Superior temporal gyrus (tissue), 1 donor: Measurements from ENCODE around the gene KRT12.
"Not testable (repeated sequence)": the region's sequence is repeated elsewhere in the genome, so short reads cannot be mapped to it uniquely, and the experiment has no call there.

ENCODE experiments used
- DNase-seq: peaks from one replicate; pipeline ENCODE4 v3.0.0-alpha.2; 2016; ENCODE audit errors: extremely low spot score

KRT12 gene

GRCh38 chr17:40883626-40884334, 16.8 kb upstream of the KRT12 start:
- DNase-seq, result no peak

DNA sequence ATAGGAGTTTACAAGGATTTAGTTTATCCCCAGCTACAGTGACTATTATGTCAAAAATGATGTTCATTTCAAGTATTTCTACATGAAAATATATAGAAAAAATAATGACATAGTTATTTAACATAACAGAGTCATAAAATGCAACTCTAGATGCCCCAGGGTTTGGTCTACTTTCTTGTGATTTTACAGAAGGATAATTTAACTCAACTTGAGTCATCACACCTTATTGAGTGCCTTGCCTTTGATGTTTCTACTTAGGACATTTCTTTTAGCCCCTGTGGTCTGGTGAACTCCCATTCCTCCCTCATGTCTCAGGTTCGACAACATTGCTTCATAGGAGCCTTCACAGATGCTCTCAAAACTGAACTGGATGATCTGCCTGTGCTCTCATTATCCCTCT, 16.0 kb upstream of the KRT12 start:
- no peak for DNase-seq

GRCh38 chr17:40879026-40879425, 12.0 kb upstream of the KRT12 start:
- DNase-seq, result no peak

- DNase-seq, result no peak
Measured at GRCh38 chr17:40878044-40878443, 11.0 kb upstream of the KRT12 start.

DNA sequence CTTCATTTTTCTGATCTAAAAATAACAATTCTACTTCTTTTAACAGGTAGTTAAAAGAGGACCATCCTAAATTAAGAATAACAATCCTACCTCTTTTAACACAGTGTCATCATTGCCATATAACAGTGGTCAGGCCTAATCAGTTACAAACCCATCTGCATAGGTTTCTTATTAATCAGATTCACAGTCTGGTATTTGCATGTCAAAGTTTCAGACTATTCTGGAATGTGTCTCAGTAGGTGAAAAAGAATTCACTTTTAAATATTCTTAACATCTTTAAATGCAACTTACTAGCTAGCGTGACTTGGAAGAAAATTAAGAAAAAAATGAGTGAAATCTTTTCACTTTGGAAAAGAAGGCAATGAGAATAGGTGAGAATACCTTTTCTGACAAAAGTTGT, 6.8 kb upstream of the KRT12 start:
- no peak for DNase-seq

- DNase-seq, result no peak
Measured at GRCh38 chr17:40873255-40873654, 6.2 kb upstream of the KRT12 start.

- no peak for DNase-seq
Measured at GRCh38 chr17:40872416-40872815, 5.4 kb upstream of the KRT12 start.

DNA sequence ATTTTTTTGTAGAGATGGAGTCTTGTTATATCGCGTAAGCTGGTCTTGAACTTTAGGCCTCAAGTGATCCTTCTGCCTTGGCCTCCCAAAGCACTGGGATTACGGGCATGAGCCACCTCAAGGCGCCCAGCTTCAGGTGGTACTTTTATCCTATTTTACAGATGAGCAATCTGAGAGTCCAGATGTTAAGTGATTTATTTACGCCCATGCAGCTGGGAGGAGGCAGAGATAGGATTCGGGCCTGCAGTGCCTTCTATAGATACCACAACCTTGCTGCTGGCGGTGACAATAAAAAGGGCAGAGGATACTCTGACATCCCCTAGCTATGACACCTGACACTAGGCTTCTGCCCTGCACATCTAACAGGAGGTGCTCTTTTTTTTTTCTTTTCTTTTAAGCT, 4.3 kb upstream of the KRT12 start:
- DNase-seq, result no peak

GRCh38 chr17:40870136-40870535, 3.1 kb upstream of the KRT12 start:
- DNase-seq, result no peak

DNA sequence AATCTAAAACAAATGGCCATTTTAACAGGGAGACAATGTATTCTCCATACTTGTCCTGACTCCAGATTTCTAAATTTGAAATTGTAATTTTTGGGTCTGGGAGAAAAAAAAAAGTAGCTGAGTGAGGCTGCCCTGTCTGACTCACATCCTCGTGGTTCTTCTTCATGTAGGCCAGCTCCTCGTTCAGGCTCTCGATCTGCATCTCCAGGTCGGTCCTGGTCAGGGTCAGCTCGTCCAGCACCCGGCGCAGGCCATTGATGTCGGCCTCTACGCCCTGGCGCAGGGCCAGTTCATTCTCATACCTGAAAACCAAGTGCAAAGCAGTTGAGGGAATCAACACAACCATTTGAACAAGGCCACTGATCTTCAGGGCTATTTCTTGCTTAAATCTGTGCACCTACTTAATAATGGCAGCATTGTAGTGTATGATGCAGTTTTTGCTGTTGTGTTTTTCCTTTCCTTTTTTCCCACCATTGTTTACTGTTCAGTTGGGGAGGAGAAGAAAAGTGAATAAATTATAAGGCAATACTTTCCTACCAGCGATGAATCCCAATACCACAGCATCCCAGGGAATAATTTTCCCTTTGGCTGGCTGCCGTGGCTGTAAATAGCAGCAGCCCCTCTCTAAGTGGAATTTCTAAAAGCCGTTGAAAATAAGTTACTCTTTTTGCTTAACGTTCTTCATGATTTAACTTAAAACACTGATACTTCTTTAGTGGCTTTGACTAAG, 2.2 kb downstream of the KRT12 start:
- no peak for DNase-seq

DNA sequence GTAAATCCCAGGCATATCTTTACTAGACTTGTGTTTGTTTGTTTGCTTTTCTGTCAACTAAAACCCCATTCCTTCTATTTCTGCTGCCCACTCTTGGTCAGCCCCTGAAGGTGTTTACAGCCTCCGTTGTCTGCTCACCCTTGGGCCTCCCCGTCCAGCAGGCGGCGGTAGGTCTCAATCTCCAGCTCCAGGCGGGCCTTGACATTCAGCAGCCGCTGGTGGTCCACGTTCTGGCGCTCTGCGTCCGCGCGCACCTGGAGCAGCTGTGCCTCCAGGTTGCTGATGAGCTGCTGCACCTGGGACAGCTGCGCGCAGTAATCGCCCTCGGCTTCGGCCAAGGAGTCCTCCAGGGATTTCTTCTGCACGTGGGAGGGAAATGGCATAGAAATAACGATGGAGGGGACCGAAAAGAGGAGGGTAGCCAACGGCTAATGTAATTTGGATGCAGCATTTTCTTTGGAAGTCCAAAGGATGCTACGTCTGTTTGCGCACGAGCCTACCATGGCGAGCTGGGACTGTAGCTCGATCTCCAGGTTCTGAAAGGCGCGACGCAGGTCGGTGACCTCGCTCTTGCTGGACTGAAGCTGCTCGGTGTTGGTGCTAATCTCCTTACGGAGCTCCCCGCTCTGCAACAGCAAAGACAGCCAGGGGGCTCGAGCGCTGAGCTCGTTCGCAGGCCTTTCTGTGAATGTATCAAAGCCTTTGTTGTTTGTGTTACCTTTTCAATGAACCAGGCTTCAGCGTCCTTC, 3.9 kb downstream of the KRT12 start:
- DNase-seq, result no peak

- DNase-seq, result no peak
Measured at GRCh38 chr17:40859536-40859935, 7.5 kb downstream of the KRT12 start.

- DNase-seq, result not testable (repeated sequence)
Measured at GRCh38 chr17:40858667-40859066, 8.4 kb downstream of the KRT12 start.

- no peak for DNase-seq
Measured at GRCh38 chr17:40857535-40857934, 9.5 kb downstream of the KRT12 start.

DNA sequence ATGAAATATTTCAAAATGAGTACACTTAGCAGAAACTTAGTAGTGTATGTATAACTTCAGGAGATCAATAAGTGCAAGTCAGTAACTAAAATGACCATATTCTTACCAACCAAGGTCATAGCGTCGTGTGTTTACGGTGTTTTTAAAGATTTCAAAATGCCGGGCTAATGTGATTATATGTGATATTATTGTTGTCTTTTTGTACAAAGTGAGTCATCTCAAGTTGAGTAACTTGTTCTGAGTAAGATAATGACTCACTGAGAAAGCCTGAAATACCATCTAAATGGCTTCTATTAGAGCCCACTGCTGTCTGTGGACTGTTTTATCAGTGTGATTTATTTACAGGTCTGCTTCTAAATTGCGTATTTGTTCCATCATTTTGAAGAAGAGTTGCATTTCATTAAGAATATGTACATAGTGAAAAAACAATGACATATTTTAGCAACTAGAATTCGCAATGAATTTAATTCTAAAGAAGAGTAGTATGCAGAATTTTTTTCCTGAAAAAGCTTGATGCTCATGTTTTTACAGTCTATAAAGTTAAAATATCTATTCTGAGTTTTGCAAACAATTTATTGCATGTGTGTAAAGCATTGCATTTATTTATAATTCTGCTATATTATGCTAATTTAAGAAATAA, 12.7 kb downstream of the KRT12 start:
- DNase-seq, result peak; percentile 28

- DNase-seq, result no peak
Measured at GRCh38 chr17:40852364-40852763, 14.7 kb downstream of the KRT12 start.

GRCh38 chr17:40850293-40850972, 16.6 kb downstream of the KRT12 start:
- no peak for DNase-seq

- no peak for DNase-seq
Measured at GRCh38 chr17:40849723-40850122, 17.3 kb downstream of the KRT12 start.

GRCh38 chr17:40848583-40849235, 18.3 kb downstream of the KRT12 start:
- no peak for DNase-seq

DNA sequence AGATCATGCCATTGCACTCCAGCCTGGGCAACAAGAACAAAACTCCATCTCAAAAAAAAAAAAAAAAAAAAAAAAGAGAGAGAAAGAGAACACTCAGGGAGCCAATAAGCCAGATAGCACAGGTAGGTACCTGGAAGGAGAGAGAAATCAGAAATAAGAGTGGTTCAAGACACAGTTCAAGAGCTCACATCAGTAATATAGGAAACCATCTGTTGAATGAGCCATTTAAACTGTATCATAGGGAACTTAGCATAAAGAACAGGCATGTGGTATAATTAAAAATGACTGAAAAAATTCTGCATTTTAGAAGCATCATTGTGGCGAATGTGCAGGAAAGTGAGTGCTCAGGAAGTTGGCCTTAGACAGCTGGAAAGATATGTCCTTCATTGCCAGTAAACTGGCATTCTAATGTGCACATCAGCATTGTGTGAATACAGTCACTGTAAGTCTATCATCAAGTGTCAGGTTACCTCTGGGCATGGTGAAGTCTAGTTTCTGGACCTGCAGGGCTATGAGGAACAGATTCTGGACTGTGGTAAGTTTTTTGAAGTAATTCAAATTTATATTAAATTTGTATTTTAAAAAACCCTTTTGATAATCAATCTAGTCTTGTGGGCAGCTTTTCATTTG, 20.4 kb downstream of the KRT12 start:
- no peak for DNase-seq

- DNase-seq, result no peak
Measured at GRCh38 chr17:40844671-40845107, 22.3 kb downstream of the KRT12 start.
